Measurements from ENCODE around the gene INO80.
"Not testable (repeated sequence)": the region's sequence is repeated elsewhere in the genome, so short reads cannot be mapped to it uniquely, and the experiment has no call there.

INO80 gene

DNA sequence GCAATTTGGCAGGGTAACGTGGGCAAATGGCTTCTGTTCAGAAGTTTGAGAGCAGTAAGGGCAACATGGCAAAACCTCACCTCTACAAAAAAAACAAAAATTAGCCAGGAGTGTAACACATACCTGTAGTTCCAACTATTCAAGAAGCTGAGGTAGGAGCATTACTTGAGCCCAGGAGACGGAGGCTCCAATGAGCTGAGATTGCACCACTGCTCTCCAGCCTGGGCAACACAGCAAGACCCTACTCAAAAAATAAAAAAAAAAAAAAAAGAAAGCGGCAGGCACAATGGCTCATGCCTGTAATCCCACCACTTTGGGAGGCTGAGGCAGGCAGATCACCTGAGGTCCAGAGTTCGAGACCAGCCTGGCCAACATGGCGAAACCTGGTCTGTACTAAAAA lies 5.9 kb upstream of the INO80 start:
- no peak for DNase-seq (ENCODE audit: low spot score)

DNA sequence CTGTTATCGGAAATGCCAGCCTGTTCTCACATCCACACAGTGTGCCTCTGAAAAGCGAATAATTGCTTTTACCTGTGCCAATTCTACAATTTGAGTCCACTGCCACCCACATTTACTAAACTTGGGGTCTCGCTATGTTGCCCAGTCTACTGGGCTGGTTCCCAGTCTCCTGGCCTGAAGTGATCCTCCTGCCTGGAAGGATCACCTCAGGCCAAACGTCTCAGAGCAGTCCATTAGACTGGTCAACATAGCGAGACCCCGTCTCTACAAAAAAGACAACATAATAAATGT lies 827 bp upstream of the INO80 start:
- DNase-seq (ENCODE audit: low spot score), result no peak

DNA sequence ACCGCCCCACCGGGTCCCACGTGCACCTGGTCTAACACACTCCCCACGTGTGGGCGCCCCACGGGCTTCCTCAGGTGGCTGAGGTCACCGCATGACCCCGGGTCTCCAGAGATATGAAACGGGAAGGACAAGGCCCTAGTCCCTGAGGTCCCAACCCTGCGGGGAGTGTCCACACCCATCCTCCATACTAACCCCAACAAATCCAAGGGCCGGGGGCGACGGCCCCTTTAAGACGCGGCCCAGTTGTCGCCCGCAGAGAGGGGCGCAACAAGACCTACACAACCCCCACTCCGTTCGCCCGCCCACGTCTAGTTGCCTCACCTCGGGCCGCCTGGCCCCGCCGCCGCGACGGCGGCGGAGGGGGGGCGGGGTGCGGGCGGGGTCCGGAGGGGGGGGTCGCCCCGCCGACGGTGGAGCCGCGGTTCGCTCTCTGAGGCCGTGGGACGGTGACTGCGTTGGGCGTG lies 396 bp downstream of the INO80 start:
- DNase-seq (ENCODE audit: low spot score), result peak; percentile 66

DNA sequence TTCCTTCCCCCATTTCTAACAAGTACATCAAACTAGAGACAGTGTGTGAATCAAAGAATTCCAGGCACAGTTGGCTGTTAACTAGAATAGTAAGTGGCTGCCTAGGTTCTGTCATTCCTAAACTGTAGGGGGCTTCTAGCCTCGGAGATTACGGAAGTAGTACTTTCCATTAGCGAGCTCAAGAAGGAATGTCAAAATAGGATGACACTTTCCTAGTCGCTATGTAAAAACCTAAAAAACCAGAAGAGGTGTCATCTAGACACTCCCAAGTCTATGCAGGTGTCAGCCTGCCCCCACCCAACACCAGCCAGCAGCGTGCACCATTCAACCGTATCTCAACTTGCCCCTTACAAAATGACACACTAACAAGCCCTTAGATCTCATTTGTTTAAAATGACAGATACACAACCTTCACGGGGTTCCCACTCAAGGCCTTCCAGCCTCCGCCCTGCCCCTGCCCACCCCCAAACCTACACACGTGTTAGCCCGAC lies 874 bp downstream of the INO80 start:
- DNase-seq (ENCODE audit: low spot score), result no peak

DNA sequence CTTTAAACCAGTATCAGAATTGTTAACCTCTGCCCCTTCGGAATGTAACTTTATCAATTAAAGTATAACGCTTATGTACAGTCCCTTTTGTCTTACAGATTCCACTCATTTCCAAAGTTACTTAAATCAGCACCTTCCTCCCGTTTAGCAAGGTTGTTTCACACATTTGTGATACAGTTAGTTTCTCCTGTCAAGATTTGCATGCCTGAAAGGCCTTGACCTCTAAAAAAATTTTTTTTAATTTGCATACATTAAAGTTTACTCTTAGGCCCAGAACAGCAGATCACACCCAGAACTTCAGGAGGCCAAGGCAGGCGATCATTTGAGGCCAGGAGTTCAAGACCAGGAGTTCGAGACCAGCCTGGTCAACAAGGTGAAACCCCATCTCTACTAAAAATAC lies 9.1 kb downstream of the INO80 start:
- DNase-seq (ENCODE audit: low spot score), result no peak

DNA sequence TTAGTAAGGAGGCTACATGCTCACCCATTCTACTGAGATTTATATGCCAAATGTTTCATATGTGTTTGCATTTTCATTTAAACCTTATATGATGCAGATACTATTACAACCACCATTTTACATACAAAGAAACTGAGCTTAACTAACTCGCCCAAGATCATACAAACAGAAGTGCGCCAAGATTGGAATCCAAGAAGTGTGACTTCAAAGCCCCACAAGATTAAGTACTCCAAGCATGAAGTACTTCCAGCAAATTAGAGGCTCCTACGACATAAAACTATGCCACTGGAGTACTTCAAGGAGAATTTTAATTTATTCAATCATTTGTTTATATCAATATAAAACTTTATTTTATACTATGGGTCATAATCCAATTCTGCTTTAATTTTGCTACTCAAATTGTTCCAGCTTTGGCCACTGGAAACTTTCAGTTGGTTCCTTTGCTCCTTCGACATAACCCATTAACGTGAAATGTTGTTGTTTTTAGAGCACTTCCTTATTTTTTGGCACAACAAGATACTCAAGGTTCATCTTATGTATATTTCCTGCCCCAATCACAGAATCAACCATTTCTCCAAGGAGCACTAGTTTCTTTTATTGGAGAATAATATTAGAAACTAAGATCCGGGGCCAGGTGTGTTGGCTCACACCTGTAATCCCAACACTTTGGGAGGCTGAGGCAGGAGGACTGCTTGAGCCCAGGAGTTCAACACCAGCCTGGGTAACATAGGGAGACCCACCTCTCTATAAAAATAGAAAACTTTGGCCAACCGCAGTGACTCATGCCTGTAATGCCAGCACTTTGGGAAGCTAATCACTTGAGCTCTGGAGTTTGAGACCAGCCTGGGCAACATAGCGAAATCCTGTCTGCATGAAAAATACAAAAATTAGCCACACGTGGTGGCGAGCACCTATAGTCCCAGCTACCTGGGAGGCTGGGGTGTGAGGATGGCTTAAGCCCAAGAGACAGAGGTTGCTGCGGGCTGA lies 10.4 kb downstream of the INO80 start:
- no peak for DNase-seq (ENCODE audit: low spot score)

DNA sequence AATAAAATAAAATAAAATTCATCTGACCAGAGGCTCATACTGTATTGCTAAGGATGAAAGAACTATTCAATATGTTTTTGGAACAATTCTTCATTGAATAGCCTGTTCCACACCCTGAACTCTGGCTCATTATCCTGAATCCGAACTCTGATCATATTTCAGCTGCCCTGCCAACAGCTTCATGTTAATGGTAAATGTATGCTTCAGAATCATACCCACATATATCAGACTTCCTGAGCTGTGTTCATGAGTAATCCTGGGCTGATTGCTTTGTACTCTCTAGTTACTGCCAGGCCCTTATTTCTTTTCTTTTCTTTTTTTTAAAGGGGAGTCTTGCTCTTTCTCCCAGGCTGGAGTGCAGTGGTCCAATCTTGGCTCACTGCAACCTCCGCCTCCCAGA lies 11.8 kb downstream of the INO80 start:
- DNase-seq (ENCODE audit: low spot score), result no peak

DNA sequence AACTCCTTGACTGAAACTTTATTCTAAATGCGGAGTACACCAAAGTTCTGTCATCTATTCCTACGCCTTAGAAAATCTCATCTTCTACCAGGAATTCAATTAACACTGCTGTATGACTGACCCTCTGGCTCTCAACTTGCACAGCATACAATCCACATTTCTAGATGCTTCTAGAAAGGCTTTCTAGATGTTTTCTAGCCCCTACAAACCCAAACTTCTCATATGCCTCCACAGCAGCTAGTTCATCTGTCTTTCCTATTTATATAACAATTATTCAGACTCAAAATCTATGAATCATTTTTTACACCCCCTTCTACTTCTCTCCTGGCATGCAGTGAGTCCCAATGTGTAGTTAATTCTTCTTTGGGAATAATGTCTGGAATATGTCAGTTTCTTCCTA lies 13.2 kb downstream of the INO80 start:
- no peak for DNase-seq (ENCODE audit: low spot score)

DNA sequence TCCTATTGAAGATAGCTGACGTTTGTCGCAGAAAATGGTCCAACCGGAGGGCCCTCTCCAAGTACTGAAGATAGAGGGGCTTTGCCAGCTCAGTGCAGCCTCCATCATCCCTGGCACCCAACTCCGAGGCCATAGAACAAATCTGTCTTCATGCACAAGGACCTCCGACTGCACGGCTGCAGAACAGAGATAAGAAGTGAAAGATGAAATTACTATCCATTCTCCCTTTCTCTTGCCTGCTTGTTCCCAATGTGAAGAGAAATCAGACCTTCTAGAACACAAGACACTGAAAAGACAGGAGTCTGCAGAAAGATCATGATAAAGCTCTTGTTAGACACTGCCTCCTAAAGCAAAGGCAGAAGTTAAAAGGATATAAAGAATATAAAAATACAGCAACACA lies 19.9 kb downstream of the INO80 start:
- no peak for DNase-seq (ENCODE audit: low spot score)

DNA sequence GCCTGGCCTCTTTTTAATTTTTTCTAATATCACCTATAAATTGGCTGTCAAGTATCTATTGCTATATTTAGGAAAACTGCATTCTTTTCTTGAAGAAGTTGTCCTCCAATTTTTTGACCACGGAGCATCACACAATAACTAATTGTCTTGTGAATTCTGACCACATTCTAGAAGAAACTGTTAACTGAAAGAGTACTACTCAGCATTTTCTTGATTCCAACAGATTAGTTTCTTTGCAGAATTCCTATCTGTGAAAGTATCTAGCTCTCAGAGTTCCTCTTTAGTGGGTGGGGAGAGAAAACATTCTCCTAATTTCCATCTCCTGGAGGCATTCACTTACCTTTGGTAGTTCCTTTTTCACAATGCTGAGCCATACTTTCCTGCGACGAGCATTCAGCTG lies 31.1 kb downstream of the INO80 start:
- DNase-seq (ENCODE audit: low spot score), result no peak

DNA sequence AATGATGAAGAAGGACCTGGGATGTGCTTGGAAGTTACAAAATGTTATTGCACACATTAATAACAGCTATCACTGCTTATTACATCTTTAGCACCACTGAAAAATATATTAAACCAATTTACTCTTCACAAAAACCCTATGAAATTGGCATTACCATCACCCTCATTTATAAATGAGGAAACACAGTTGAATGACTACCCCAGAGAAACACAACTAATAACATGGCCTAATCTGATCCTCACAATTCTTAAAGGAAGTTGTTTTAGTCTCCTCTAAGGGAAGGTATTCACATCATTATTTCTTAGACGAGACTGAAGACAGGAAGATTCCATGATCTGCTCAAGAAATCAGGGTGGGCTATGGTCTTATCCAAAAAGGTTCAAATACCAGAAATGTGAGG lies 35.9 kb downstream of the INO80 start:
- DNase-seq (ENCODE audit: low spot score), result no peak

DNA sequence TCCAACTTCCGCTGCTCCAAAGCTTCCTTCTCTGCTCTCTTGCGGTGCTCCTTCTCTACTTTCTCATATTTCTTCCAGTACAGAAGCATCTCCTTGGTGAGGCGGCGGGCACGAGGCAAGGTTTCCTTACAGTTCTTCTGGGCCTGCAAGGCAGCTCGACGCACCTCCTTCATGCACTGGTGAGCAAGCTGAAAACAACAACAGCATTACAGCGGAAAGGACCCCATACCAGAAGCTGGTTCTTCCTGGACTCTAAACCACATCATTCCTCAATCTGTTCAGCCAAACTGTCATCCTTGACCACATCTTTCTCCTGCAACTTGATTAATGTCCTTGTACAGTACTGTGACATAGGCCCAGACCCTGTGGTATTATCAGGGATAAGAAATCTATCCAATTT lies 36.4 kb downstream of the INO80 start:
- no peak for DNase-seq (ENCODE audit: low spot score)

DNA sequence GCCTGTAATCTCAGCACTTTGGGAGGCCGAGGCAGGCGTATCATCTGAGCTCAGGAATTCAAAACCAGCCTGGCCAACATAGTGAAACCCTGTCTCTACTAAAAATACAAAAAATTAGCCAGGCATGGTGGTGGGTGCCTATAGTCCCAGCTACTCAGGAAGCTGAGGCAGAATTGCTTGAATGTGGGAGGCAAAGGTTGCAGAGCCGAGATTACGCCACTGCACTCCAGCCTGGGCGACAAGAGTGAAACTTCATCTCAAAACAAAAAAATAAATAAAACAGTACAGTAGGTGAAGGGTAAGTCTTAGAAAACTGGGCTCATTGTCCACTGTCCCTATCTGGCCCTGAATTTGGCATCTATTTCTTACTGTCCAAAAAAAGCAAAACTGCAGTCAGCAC lies 37.2 kb downstream of the INO80 start:
- not testable (repeated sequence) for DNase-seq (ENCODE audit: low spot score)

DNA sequence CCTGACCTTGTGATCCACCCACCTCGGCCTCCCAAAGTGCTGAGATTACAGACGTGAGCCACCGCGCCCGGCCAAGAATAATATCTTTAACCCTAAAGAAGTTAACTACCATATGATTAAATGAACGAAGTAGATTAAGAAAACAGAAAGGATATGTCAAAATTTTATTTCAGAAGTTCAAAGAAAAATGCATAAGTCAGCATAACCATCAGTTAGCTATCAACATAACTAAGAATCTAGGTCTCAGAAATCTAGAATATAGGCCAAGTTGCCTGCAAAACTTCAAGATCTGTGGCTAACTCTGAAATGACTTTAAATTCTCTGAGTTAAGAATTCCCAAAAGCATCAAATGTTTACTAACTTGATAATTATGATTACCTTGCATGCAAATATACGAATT lies 38.0 kb downstream of the INO80 start:
- no peak for DNase-seq (ENCODE audit: low spot score)

DNA sequence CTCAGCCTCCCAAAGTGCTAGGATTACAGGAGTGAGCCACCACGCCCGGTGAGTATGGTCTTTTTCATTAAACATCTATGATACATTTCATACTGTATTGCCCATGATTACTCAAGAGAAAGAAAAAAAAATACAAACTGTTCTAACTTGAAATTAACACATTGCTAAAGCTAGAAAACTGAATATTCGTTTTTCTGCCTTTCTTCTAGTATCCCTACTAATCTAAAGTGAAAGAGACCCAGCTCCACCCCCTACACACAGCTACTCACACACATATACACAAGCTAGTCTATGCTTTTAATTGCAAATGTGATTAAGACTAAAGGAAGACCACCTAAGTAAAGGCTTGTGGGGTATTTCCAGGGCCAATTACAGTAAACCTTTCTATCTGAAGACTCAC lies 43.1 kb downstream of the INO80 start:
- no peak for DNase-seq (ENCODE audit: low spot score)

DNA sequence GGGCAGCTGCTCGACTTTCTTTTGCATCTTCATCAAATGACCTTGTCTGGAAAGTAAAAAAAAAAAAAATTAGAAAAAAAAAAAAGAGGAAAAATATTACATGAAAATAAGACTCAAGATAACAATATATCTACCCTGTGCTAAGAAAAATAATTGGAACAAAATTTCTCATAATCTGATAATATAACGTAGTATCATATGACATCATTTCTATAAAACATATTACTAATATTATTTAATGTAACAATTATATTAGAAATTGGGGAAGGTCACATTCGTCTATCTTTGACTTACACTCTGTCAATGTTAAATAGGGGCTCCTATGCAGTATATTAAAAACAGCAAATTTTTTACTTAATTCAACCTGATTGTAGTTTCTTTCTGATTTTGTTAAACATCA lies 44.1 kb downstream of the INO80 start:
- no peak for DNase-seq (ENCODE audit: low spot score)

DNA sequence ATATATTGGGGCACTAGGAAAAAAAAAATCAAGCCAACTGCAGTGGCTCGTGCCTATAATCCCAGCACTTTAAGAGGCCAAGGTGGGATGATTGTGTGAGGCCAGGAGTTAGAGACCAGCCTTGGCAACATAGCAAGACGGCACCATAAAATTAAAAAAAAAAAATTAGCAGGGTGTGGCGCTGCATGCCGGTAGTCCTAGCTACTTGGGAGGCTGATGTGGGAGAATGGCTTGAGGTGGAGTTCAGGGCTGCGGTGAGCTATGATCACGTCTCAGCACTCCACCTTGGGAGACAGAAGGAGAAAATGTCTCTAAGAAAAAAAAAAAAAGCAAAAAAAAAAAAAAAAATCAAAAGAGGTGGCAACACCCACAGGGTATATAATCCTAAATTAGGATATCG lies 49.6 kb downstream of the INO80 start:
- DNase-seq (ENCODE audit: low spot score), result no peak

DNA sequence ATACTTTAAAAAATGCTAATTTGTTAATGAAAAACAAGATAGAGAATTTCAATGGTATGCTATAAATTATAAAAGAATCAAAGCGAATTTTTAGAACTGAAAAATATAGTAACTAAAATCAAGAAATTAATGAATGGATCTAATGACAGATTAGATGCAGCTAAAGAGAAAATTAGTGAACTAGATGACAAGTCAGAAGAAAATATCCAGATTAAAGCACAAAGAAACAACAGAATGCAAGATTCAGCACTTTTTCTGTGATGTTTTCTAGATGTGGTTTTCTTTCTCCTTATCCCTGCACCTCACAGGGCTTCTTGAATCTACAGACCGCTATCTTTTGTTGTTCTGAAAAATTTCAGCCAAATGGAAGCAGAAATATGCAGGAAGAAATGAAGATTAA lies 54.4 kb downstream of the INO80 start:
- DNase-seq (ENCODE audit: low spot score), result no peak

DNA sequence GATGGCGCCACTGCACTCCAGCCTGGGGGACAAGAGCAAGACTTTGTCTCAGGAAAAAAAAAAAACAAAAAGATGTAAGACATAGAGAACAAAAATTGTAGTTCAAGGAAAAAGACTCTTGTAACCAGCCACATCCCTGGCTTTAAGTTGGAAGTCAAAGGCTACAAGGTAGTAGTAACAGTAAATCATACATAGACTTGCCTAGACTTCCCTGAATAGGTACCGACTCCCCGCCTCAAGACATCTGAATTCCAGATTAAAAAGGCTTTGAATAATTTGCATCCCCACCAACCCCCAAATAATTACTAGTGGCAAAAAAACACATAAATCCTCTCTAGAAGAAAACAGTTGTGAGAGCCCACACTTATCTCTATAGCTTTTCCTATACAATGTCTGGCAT lies 55.6 kb downstream of the INO80 start:
- no peak for DNase-seq (ENCODE audit: low spot score)

DNA sequence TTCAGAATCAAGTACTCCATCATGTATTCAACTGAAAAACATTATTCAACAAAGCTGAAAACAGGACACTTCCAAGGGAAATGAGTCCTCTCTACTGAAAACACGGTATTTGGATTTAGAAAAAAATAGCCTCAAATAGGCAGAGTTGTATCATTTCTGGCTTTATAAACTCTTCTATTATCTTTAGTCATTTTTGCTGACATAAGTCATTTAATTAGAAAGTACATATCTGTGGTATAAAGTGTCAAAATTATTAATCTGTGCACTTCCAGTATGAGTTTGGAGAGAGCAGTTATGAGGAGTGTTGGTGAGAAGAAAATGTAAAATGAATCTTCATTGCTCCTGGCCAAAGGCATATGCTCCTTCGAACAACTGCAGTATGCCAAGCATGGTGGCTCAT lies 59.3 kb downstream of the INO80 start:
- no peak for DNase-seq (ENCODE audit: low spot score)

DNA sequence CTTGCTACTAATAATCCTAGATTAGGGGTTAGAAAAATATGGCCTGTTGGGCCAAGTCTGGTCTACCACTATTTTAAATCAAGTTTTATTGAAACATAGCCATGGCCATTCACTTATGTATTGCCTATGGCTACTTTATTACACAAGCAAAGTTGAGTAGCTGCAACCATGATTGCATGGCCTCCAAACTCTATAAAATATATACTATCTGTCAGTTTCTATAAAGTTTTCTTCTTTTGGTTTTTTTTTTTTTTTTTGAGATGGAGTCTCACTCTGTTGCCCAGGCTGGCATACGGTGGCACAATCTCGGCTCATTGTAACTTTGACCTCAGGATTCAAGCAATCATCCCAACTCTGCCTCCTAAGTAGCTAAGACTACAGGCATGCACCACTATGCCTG lies 60.4 kb downstream of the INO80 start:
- no peak for DNase-seq (ENCODE audit: low spot score)

DNA sequence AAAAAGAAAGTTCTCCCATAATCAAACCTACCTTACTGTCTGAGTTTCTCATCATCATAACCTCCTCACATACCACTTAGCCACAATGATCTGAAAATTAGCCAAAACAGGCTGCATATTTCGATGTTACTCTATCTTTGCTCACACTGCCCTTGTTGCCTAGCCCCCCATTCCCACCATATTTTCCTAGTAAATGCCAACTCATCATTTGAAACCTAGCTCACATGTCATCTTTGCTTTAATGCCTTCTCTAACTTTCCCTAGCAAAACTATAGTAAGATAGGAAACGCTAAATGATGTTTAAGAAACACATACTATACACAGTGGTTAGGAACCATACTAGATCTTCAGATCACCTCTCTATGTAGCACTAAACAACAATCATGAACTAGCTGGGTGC lies 64.9 kb downstream of the INO80 start:
- no peak for DNase-seq (ENCODE audit: low spot score)

DNA sequence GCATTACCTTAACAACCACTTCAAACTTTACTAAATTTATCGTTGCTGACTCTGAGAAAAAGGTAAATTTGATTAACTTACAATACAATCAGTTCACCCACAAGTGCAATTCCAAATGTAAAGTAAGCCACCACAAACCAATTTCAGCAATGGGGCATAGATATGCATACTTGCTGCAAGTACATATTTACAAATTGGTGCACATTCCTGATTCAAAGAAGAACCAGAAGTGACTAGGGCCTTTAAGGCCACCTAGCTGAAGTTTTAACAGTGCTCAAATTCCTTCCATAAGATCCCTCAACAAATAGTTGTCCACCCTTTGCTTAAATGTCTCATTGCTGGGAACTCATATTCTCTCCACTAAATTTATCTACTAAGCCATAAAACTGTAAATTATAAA lies 67.2 kb downstream of the INO80 start:
- no peak for DNase-seq (ENCODE audit: low spot score)

DNA sequence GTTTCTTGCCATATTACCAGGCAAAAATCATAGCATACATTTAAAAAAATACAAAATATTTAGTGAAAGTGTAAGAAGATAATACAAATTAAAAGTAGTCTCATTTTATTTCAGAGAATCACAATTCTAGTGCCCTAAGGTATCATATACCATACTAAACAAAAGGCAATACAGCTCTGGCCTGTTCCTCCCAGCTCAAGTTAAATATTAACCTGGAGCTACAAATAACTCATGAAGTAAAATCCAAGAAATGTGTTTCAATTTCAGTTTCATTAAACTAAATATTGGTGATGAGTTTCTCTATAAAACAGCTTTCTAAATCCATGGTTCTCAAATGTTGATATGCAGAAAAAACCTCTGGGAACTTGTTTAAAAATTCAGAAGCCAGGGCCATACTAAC lies 67.7 kb downstream of the INO80 start:
- no peak for DNase-seq (ENCODE audit: low spot score)

Measured in CD4-positive, alpha-beta T cell treated with Interleukin-15 for 4 hours (primary cell).